ENCODE results near the gene ZNF319.
"Not testable (repeated sequence)": the region's sequence is repeated elsewhere in the genome, so short reads cannot be mapped to it uniquely, and the experiment has no call there.

The ZNF319 gene

GRCh38 chr16:57981636-57982035 lies 18.8 kb downstream of the ZNF319 start:
- no peak for TF ChIP-seq CTCF (IDR thresholded peaks at IDR 0.05; ENCODE audit: insufficient read depth, low read length, missing control alignments)
- POLR2A ChIA-PET = no interaction called here
- DNase-seq (ENCODE audit: low read depth, low spot score) = no peak
- no peak overlapping the region for H3K4me3 ChIP-seq (ENCODE audit: low read depth, low read length)
- CTCF ChIA-PET = interaction anchor here (1.0 kb wide), 1 partner anchor 332 kb away, joined by 3 read pairs; no protein-coding TSS in a partner anchor

DNA sequence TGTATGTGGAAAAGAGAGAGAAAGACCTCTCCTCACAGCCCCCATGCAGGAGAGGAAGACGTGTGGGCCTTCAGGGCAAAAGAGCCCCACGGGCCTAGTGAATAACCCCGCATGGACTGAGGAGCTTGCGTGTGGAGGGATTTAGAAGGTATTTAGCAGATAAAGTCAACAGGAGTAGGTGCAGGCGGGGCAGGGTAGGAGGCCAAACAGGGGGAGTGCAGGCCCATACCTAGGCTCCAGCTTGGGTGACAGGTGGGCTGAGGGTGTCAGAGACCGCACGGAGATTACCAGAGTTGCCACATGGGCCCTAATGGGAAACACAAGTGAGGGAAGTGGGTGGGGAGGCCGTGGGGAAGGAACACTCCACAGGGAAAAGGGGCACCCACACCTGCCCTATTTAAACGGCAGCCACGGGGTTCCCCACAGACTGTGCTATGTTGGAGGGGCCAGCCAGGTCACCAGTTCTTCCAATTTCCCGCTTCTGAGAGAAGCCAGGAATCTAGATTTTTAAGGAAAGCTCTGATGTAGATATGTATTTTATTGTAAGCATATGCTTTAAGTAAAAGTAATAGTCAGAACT lies 21.4 kb downstream of the ZNF319 start:
- ChIA-PET CTCF (no interaction called here), POLR2A (no interaction called here)
- DNase-seq (ENCODE audit: low read depth, low spot score) = no peak
- H3K4me3 ChIP-seq (ENCODE audit: low read depth, low read length) = no peak overlapping the region
- TF ChIP-seq CTCF (IDR thresholded peaks at IDR 0.05; ENCODE audit: insufficient read depth, low read length, missing control alignments) = no peak

DNA sequence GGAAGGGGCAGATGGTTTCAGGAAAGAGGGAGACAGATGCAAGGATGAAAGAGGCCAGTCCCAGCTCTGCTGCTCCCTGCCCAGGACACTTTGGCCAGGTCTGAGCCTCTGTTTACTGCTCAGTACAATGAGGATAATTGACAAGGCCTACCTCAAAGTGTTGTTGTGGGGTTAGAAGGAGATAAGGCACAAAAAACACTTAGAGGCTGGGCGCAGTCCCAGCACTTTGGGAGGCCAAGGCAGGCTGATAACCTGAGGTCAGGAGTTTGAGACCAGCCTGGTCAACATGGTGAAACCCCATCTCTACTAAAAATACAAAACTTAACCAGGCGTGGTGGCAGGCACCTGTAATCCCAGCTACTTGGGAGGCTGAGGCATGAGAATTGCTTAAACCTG lies 22.4 kb downstream of the ZNF319 start:
- DNase-seq (ENCODE audit: low read depth, low spot score); POLR2A ChIA-PET; CTCF ChIA-PET; H3K4me3 ChIP-seq (ENCODE audit: low read depth, low read length): not testable (repeated sequence)

- no peak for DNase-seq (ENCODE audit: low read depth, low spot score)
- no peak overlapping the region for H3K4me3 ChIP-seq (ENCODE audit: low read depth, low read length)
- CTCF ChIA-PET = no interaction called here
- no peak for TF ChIP-seq CTCF (IDR thresholded peaks at IDR 0.05; ENCODE audit: insufficient read depth, low read length, missing control alignments)
- POLR2A ChIA-PET = no interaction called here
These were observed 22.9 kb downstream of the ZNF319 start for GRCh38 chr16:57977418-57978069.

DNA sequence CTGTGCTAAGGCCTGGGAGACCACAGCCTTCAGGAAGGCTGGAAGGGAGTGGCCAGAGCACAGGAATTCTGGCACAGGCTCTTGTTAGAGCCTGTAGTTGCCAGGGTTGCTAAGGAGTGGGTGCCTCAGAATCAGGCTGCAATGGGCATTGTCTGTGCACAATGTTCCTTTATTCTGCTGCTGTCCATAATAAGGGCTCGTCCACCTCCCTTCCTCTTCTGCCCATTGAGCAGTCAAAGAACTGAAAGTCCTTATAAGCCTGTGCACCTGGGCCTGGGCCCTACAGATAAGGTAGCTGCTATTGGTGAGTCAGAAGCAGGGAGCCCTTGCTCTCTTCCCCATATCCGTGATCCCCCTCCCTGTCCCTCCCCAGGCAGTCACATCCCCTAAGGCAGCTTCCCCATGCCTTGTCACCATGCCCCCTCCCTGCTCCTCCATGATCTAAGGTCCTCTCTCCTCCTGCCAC lies 24.1 kb downstream of the ZNF319 start:
- CTCF ChIA-PET = interaction anchor here (0.8 kb wide), 1 partner anchor 10 kb away, joined by 3 read pairs; no protein-coding TSS in a partner anchor
- no peak for TF ChIP-seq CTCF (IDR thresholded peaks at IDR 0.05; ENCODE audit: insufficient read depth, low read length, missing control alignments)
- POLR2A ChIA-PET = no interaction called here
- H3K4me3 ChIP-seq (ENCODE audit: low read depth, low read length) = no peak overlapping the region
- DNase-seq (ENCODE audit: low read depth, low spot score) = no peak

GRCh38 chr16:57972306-57972705 lies 28.2 kb downstream of the ZNF319 start:
- no peak for DNase-seq (ENCODE audit: low read depth, low spot score)
- no peak for TF ChIP-seq CTCF (IDR thresholded peaks at IDR 0.05; ENCODE audit: insufficient read depth, low read length, missing control alignments)
- POLR2A ChIA-PET = interaction anchor here (1.1 kb wide), 1 partner anchor 51 kb away, joined by 4 read pairs; no protein-coding TSS in a partner anchor
- CTCF ChIA-PET = no interaction called here
- no peak overlapping the region for H3K4me3 ChIP-seq (ENCODE audit: low read depth, low read length)

- no peak for DNase-seq (ENCODE audit: low read depth, low spot score)
- no peak overlapping the region for H3K4me3 ChIP-seq (ENCODE audit: low read depth, low read length)
- TF ChIP-seq CTCF (IDR thresholded peaks at IDR 0.05; ENCODE audit: insufficient read depth, low read length, missing control alignments) = no peak
- CTCF ChIA-PET = no interaction called here
- POLR2A ChIA-PET = interaction anchor here (1.1 kb wide), 1 partner anchor 52 kb away, joined by 4 read pairs; no protein-coding TSS in a partner anchor
These were observed 28.6 kb downstream of the ZNF319 start for GRCh38 chr16:57971848-57972247.

Measured in AG04449 (cell line).